IMR-90 (cell line): Measurements from ENCODE around the gene RAB6A. TPM values are rescaled to one million over a fixed set of nuclear protein-coding genes. Genes with fewer than 3 reads are reported as not detected.

Source experiments
- ATAC-seq: fragments of 200-7000 bp; cut with Tn5 transposase; 2 replicates; pipeline ENCODE4 v1.9.1; 2020; ENCODE audit warnings: low read depth, mild to moderate bottlenecking, moderate library complexity
- BruUV-seq: library from RNA; stranded (reverse); fragments of 400-500 nt; replicated peaks from 2 replicates; lab custom pipeline; 2021; lab: Mats Ljungman, UMichigan
- CTCF ChIA-PET: fragments of 300-600 bp; formaldehyde crosslinking; extraction: SDS; loops from one replicate; lab custom pipeline; 2021; ENCODE audit warnings: antibody characterized with exemption; lab: Yijun Ruan, JAX
- POLR2A ChIA-PET: fragments of 300-600 bp; sonication (Branson Sonifier 250); formaldehyde crosslinking; loops from one replicate; lab custom pipeline; 2022; ENCODE audit warnings: antibody characterized with exemption; ENCODE audit not compliant: unreplicated experiment; lab: Charles Lee
- DNase-seq: peaks from one replicate; pipeline ENCODE4 v3.0.0; 2013
- H2AFZ ChIP-seq: replicated peaks from 2 replicates; pipeline ENCODE3; 2013; ENCODE audit warnings: low read length, mild to moderate bottlenecking; ENCODE audit not compliant: poor library complexity
- H2AK5ac ChIP-seq: 2 replicates; pipeline ENCODE4 v1.6.1; 2013; ENCODE audit warnings: low read depth, low read length, inconsistent platforms
- H2AK9ac ChIP-seq: replicated peaks from 2 replicates; pipeline ENCODE3; 2013; ENCODE audit warnings: mild to moderate bottlenecking, low read depth, low read length, moderate library complexity; ENCODE audit not compliant: poor library complexity
- H2BK120ac ChIP-seq: 2 replicates; pipeline ENCODE4 v1.6.1; 2013; ENCODE audit warnings: low read depth, low read length, inconsistent platforms
- H2BK15ac ChIP-seq: 3 replicates; pipeline ENCODE4 v1.6.1; 2013; ENCODE audit warnings: low read depth, low read length, inconsistent platforms
- H2BK20ac ChIP-seq: 2 replicates; pipeline ENCODE4 v1.6.1; 2013; ENCODE audit warnings: low read depth, mild to moderate bottlenecking, inconsistent platforms, low read length, moderate library complexity
- H2BK5ac ChIP-seq: 2 replicates; pipeline ENCODE4 v1.6.1; 2013; ENCODE audit warnings: mild to moderate bottlenecking, low read depth, low read length, inconsistent platforms; ENCODE audit not compliant: poor library complexity, severe bottlenecking
- H3K14ac ChIP-seq: replicated peaks from 2 replicates; pipeline ENCODE4 v1.6.1; 2013; ENCODE audit warnings: low read depth, low read length, inconsistent platforms
- H3K18ac ChIP-seq: 2 replicates; pipeline ENCODE4 v1.6.1; 2013; ENCODE audit warnings: low read depth, low read length, control low read depth
- H3K23ac ChIP-seq: 2 replicates; pipeline ENCODE4 v1.6.1; 2013; ENCODE audit warnings: low read depth, low read length, inconsistent platforms
- H3K27ac ChIP-seq: 2 replicates; pipeline ENCODE4 v1.5.1; 2013; ENCODE audit warnings: mild to moderate bottlenecking, control low read depth, low read length; ENCODE audit not compliant: insufficient read depth
- H3K27me3 ChIP-seq: 2 replicates; pipeline ENCODE4 v1.6.1; 2013; ENCODE audit warnings: low read length; ENCODE audit not compliant: control insufficient read depth, insufficient read depth
- H3K36me3 ChIP-seq: 2 replicates; pipeline ENCODE4 v1.6.1; 2013; ENCODE audit warnings: low read length, mixed read lengths; ENCODE audit not compliant: control insufficient read depth, insufficient read depth
- H3K4ac ChIP-seq: 2 replicates; pipeline ENCODE4 v1.6.1; 2013; ENCODE audit warnings: low read depth, low read length, inconsistent platforms
- H3K4me1 ChIP-seq: 2 replicates; pipeline ENCODE4 v1.6.1; 2013; ENCODE audit warnings: low read length, mixed read lengths; ENCODE audit not compliant: control insufficient read depth, insufficient read depth
- H3K4me2 ChIP-seq: 2 replicates; pipeline ENCODE4 v1.6.1; 2013; ENCODE audit warnings: low read depth, mild to moderate bottlenecking, control low read depth, low read length, moderate library complexity
- H3K4me3 ChIP-seq: 2 replicates; pipeline ENCODE4 v1.5.1; 2013; ENCODE audit warnings: low read depth, mild to moderate bottlenecking, control low read depth, low read length, moderate library complexity; ENCODE audit not compliant: insufficient read depth
- H3K56ac ChIP-seq: 2 replicates; pipeline ENCODE4 v1.6.1; 2013; ENCODE audit warnings: low read length, inconsistent platforms; ENCODE audit not compliant: insufficient read depth; ENCODE audit errors: extremely low read depth
- H3K79me1 ChIP-seq, 2 experiments: 2 replicates each; pipeline ENCODE4 v1.6.1; 2013; ENCODE audit warnings: low read length in 2 of 2, inconsistent platforms in 1 of 2, low read depth in 1 of 2
- H3K9ac ChIP-seq: 2 replicates; pipeline ENCODE4 v1.6.1; 2013; ENCODE audit warnings: low read depth, low read length, control low read depth
- H3K9me1 ChIP-seq: 2 replicates; pipeline ENCODE4 v1.6.1; 2013; ENCODE audit warnings: low read length, inconsistent platforms; ENCODE audit not compliant: insufficient read depth
- H3K9me3 ChIP-seq: 2 replicates; pipeline ENCODE4 v1.6.1; 2013; ENCODE audit warnings: low read length; ENCODE audit not compliant: control insufficient read depth, insufficient read depth
- H4K20me1 ChIP-seq: 2 replicates; pipeline ENCODE4 v1.6.1; 2013; ENCODE audit warnings: low read length, inconsistent platforms; ENCODE audit not compliant: insufficient read depth
- H4K5ac ChIP-seq: 2 replicates; pipeline ENCODE4 v1.6.1; 2013; ENCODE audit warnings: mild to moderate bottlenecking, low read depth, low read length, control low read depth
- H4K8ac ChIP-seq, 2 experiments: 2 replicates each; pipeline ENCODE4 v1.6.1; 2013; ENCODE audit warnings: low read depth in 2 of 2, low read length in 2 of 2, control low read depth in 1 of 2, inconsistent platforms in 1 of 2
- H4K91ac ChIP-seq: 2 replicates; pipeline ENCODE4 v1.6.1; 2013; ENCODE audit warnings: low read depth, low read length, inconsistent platforms; ENCODE audit not compliant: insufficient read depth
- BHLHE40 ChIP-seq: fragments of 150-350 bp; IDR thresholded peaks from 2 replicates; pipeline ENCODE4 v1.6.1; 2016; ENCODE audit warnings: mild to moderate bottlenecking, low read depth, low read length
- WGBS, 2 experiments: methylation state at CpG; one replicate each; pipeline versions ENCODE4 v1.1.5 to v1.1.7; 2013; ENCODE audit warnings: missing lambda C conversion rate in 2 of 2; ENCODE audit not compliant: insufficient read length in 1 of 2; ENCODE audit errors: extremely low coverage in 2 of 2; 5-methylcytosine and 5-hydroxymethylcytosine counted together
- dilution Hi-C: fragments of 300-500 bp; cut with HindIII; formaldehyde crosslinking; loops from one replicate; pipeline ENCODE4 v1.14.3; 2018; ENCODE audit warnings: low sequenced_read_pairs; ENCODE audit not compliant: unreplicated experiment
- in situ Hi-C: fragments of 300-500 bp; cut with MboI; formaldehyde crosslinking; loops from 3 replicates; pipeline ENCODE4 v1.14.3; 2019; ENCODE audit warnings: low sequenced_read_pairs, inconsistent platforms, mixed read lengths
- intact Hi-C: fragments of 100-400 bp; cut with micrococcal nuclease; formaldehyde crosslinking; loops from 2 replicates; pipeline ENCODE4 v1.10.0; 2022
- polyA plus RNA-seq, 3 experiments: library from polyadenylated mRNA; depleted of rRNA; stranded (reverse); fragments of >200 nt; gene quantifications; 2 replicates each; pipeline ENCODE4 v1.2.3, GENCODE V29; 2012; ENCODE audit warnings: low replicate concordance in 1 of 3
- total RNA-seq: library from RNA; depleted of rRNA; stranded (reverse); fragments of >200 nt; gene quantifications from 2 replicates; pipeline ENCODE4 v1.2.3, GENCODE V29; 2012

The RAB6A gene
- total and polyA plus RNA-seq, 2 of the 4 experiments (the other 2 are of a cell fraction): 65.5 to 81.0 TPM

DNA sequence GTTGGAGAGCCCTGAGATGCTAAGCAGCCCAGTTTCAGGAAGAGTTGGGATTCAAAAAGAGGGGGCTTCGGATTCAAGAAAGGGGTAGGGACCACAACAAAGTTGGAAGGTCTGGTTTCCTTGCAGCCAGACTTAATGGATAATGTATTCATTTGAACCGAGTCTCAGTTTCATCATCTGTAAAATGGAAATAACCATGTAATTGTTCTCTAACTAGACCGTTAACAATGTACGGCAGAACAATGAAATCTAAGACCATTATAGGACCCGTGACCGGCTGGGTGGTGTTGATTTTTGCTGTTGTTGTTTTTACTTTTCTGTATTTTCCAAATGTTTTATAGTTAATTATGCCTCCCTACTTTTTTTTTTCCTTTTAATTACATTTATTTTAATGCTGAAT, 20.4 kb upstream of the RAB6A start:
- H3K4me3 ChIP-seq: no peak overlapping the region
- H3K4ac ChIP-seq: no peak overlapping the region
- H3K18ac ChIP-seq: no peak overlapping the region
- intact Hi-C loops (no loop called here), in situ Hi-C loops (no loop called here), dilution Hi-C loops (no loop called here)
- no peak overlapping the region for H2AK5ac ChIP-seq
- no peak overlapping the region for H3K14ac ChIP-seq
- H3K79me1 ChIP-seq: no peaks in the 10 kb centered on the region
- no peak overlapping the region for H2AFZ ChIP-seq
- H2BK5ac ChIP-seq: no peak overlapping the region
- H3K9me3 ChIP-seq: no peaks in the 10 kb centered on the region
- ChIA-PET CTCF (no interaction called here), POLR2A (no interaction called here)
- no peaks in the 10 kb centered on the region for H4K20me1 ChIP-seq
- H4K5ac ChIP-seq: no peak overlapping the region
- H4K91ac ChIP-seq: no peak overlapping the region
- no peak overlapping the region for H2BK120ac ChIP-seq
- no peaks in the 10 kb centered on the region for H3K4me1 ChIP-seq
- ATAC-seq: no peak
- H3K27ac ChIP-seq: no peak overlapping the region
- H3K27me3 ChIP-seq: no peaks in the 10 kb centered on the region
- no peak overlapping the region for H3K9ac ChIP-seq
- no peak overlapping the region for H4K8ac ChIP-seq
- TF ChIP-seq BHLHE40: no peak
- H3K9me1 ChIP-seq: no peaks in the 10 kb centered on the region
- H3K4me2 ChIP-seq: no peak overlapping the region
- H3K36me3 ChIP-seq: no peaks in the 10 kb centered on the region
- no peak for DNase-seq
- 92% methylated on average over 2 of the region's 6 CpGs; no CpG with 5 or more reads in 1 of the 2 experiments for WGBS, 2 experiments
- H2BK15ac ChIP-seq: no peak overlapping the region
- H2AK9ac ChIP-seq: no peak overlapping the region
- BruUV-seq: no TSS peak
- H3K56ac ChIP-seq: no peak overlapping the region
- H3K23ac ChIP-seq: no peak overlapping the region
- no peak overlapping the region for H2BK20ac ChIP-seq
